Measurements from ENCODE around the gene TFAP2E.
"Not testable (repeated sequence)": the region's sequence is repeated elsewhere in the genome, so short reads cannot be mapped to it uniquely, and the experiment has no call there.

TFAP2E gene

DNA sequence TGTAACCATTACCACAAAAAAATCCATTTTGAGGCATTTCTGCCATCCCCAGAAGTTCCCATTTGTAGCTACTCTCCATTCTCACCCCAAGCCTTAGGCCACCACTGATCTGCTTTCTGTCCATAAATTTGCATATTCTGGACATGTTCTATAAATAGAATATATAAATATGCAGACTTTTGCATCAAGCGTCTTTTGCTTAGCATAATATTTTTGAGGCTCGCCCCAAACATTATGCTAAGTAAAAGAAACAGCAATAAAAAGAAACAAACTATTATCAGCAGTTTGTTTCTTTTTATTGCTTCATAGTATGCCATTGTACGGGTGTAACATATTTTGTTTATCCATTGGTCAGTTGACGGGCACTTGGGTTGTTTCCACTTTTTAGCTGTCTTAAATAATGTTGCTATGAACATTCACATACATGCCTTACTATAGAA, 7.9 kb downstream of the TFAP2E start:
- peaks cover 16% of the 10 kb centered on the region for H3K27me3 ChIP-seq (ENCODE audit: control insufficient read depth, low read length)
- no peaks in the 10 kb centered on the region for H3K9me2 ChIP-seq (replicated peaks; ENCODE audit: control insufficient read depth, low read length)
- H3K4me3 ChIP-seq (ENCODE audit: low read length), result no peak overlapping the region
- peak overlapping the region; percentile 33 for H3K4me2 ChIP-seq (ENCODE audit: low read length)
- no peaks in the 10 kb centered on the region for H4K20me1 ChIP-seq (ENCODE audit: control insufficient read depth, insufficient read depth, low read depth, low read length)
- TF ChIP-seq, protein P1, sequence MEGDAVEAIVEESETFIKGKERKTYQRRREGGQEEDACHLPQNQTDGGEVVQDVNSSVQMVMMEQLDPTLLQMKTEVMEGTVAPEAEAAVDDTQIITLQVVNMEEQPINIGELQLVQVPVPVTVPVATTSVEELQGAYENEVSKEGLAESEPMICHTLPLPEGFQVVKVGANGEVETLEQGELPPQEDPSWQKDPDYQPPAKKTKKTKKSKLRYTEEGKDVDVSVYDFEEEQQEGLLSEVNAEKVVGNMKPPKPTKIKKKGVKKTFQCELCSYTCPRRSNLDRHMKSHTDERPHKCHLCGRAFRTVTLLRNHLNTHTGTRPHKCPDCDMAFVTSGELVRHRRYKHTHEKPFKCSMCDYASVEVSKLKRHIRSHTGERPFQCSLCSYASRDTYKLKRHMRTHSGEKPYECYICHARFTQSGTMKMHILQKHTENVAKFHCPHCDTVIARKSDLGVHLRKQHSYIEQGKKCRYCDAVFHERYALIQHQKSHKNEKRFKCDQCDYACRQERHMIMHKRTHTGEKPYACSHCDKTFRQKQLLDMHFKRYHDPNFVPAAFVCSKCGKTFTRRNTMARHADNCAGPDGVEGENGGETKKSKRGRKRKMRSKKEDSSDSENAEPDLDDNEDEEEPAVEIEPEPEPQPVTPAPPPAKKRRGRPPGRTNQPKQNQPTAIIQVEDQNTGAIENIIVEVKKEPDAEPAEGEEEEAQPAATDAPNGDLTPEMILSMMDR (IDR thresholded peaks at IDR 0.05; ENCODE audit: low read depth, low read length, poor library complexity, severe bottlenecking), result no peak
- no peak for TF ChIP-seq EZH2phosphoT487 (IDR thresholded peaks at IDR 0.05; ENCODE audit: borderline replicate concordance, low read length)
- no peak overlapping the region for H3K27ac ChIP-seq (ENCODE audit: low read depth, low read length)
- H3K36me3 ChIP-seq (ENCODE audit: control insufficient read depth, low read length), result no peaks in the 10 kb centered on the region
- H3K79me2 ChIP-seq (ENCODE audit: control insufficient read depth, low read length), result no peaks in the 10 kb centered on the region
- peaks cover 6% of the 10 kb centered on the region; the same call in 1 of the 2 replicates for H3F3A ChIP-seq (ENCODE audit: control insufficient read depth, insufficient read depth)
- peaks cover 39% of the 10 kb centered on the region for H3K4me1 ChIP-seq (ENCODE audit: control insufficient read depth, low read length)
- H3K9me3 ChIP-seq (ENCODE audit: control insufficient read depth, insufficient read depth, low read length), result no peaks in the 10 kb centered on the region

DNA sequence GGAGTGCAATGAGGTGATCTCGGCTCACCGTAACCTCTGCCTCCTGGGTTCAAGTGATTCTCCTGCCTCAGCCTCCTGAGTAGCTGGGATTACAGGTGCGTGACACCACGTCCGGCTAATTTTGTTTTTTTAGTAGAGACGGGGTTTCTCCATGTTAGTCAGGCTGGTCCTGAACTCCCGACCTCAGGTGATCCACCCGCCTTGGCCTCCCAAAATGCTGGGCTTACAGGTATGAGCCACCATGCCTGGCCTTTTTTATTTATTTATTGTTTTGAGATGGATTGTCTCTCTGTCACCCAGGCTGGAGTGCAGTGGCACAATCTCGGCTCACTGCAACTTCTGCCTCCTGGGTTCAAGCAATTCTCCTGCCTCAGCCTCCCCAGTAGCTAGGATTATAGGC, 8.5 kb downstream of the TFAP2E start:
- not testable (repeated sequence) for H3K79me2 ChIP-seq (ENCODE audit: control insufficient read depth, low read length); H3K9me2 ChIP-seq (replicated peaks; ENCODE audit: control insufficient read depth, low read length); H3K27ac ChIP-seq (ENCODE audit: low read depth, low read length); H3K4me2 ChIP-seq (ENCODE audit: low read length); H3F3A ChIP-seq (ENCODE audit: control insufficient read depth, insufficient read depth); H3K9me3 ChIP-seq (ENCODE audit: control insufficient read depth, insufficient read depth, low read length); H3K36me3 ChIP-seq (ENCODE audit: control insufficient read depth, low read length); H3K27me3 ChIP-seq (ENCODE audit: control insufficient read depth, low read length); H4K20me1 ChIP-seq (ENCODE audit: control insufficient read depth, insufficient read depth, low read depth, low read length); H3K4me3 ChIP-seq (ENCODE audit: low read length)
- H3K4me1 ChIP-seq (ENCODE audit: control insufficient read depth, low read length), result peaks cover 36% of the 10 kb centered on the region

DNA sequence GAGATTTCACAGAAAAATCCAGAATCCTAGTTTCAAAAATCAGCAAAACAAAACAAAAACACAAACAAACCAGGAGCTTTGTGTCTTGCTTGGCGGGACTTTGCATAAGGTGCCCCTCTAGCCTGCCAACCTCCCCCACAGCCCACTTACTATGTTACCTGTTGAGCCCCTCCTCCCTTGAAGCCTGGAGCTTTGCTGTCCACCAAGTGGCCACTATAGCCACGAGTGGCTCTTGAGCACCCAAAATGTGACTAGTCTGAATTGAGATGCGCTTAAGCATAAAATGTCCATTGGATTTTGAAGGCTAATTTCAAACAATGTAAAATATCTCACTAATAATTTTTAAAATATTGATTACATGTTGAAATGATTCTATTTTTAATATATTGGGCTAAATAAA, 12.2 kb downstream of the TFAP2E start:
- H3K4me2 ChIP-seq (ENCODE audit: low read length), result no peak overlapping the region
- peaks cover 16% of the 10 kb centered on the region for H3K4me1 ChIP-seq (ENCODE audit: control insufficient read depth, low read length)
- H3K4me3 ChIP-seq (ENCODE audit: low read length), result no peak overlapping the region
- H3K9me2 ChIP-seq (replicated peaks; ENCODE audit: control insufficient read depth, low read length), result no peaks in the 10 kb centered on the region
- H3K9me3 ChIP-seq (ENCODE audit: control insufficient read depth, insufficient read depth, low read length), result no peaks in the 10 kb centered on the region
- peaks cover 6% of the 10 kb centered on the region; the same call in 1 of the 2 replicates for H3F3A ChIP-seq (ENCODE audit: control insufficient read depth, insufficient read depth)
- no peaks in the 10 kb centered on the region for H4K20me1 ChIP-seq (ENCODE audit: control insufficient read depth, insufficient read depth, low read depth, low read length)
- no peaks in the 10 kb centered on the region for H3K36me3 ChIP-seq (ENCODE audit: control insufficient read depth, low read length)
- H3K79me2 ChIP-seq (ENCODE audit: control insufficient read depth, low read length), result no peaks in the 10 kb centered on the region
- no peak overlapping the region for H3K27ac ChIP-seq (ENCODE audit: low read depth, low read length)
- no peaks in the 10 kb centered on the region for H3K27me3 ChIP-seq (ENCODE audit: control insufficient read depth, low read length)
- TF ChIP-seq, protein P1 (IDR thresholded peaks at IDR 0.05; ENCODE audit: low read depth, low read length, poor library complexity, severe bottlenecking), result no peak
- TF ChIP-seq EZH2phosphoT487 (IDR thresholded peaks at IDR 0.05; ENCODE audit: borderline replicate concordance, low read length), result no peak

DNA sequence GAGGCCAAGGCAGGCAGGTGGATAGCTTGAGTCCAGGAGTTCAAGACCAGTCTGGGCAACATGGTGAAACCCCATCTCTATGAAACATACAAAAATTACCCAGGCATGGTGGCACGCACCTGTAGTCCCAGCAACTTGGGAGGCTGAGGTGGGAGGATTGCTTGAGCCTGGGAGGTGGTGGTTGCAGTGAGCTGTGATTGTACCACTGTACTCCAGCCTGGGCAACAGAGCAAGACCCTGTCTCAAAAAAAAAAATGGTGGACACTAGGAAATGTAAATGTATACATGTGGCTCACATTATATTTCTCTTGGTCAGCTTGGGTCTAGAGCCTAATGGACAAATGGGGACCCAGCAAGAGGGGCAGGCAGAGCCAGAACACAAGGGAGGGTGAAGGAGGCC, 12.7 kb downstream of the TFAP2E start:
- H3K4me1 ChIP-seq (ENCODE audit: control insufficient read depth, low read length), result peaks cover 11% of the 10 kb centered on the region
- not testable (repeated sequence) for H3K4me2 ChIP-seq (ENCODE audit: low read length); H3K9me3 ChIP-seq (ENCODE audit: control insufficient read depth, insufficient read depth, low read length); H3K27ac ChIP-seq (ENCODE audit: low read depth, low read length); H3K27me3 ChIP-seq (ENCODE audit: control insufficient read depth, low read length); H3K36me3 ChIP-seq (ENCODE audit: control insufficient read depth, low read length); H3K4me3 ChIP-seq (ENCODE audit: low read length); H3K79me2 ChIP-seq (ENCODE audit: control insufficient read depth, low read length); H4K20me1 ChIP-seq (ENCODE audit: control insufficient read depth, insufficient read depth, low read depth, low read length); H3F3A ChIP-seq (ENCODE audit: control insufficient read depth, insufficient read depth); H3K9me2 ChIP-seq (replicated peaks; ENCODE audit: control insufficient read depth, low read length)

Measured in DOHH2 (cell line).